NB4 (cell line): ENCODE measurements around the gene BPGM.

Experiments used
- DNase-seq: peaks from one replicate; pipeline ENCODE4 v3.0.0; 2010; ENCODE audit warnings: low read depth
- H3K4me3 ChIP-seq: one replicate; pipeline ENCODE4 v1.5.1; 2011; ENCODE audit warnings: mild to moderate bottlenecking, low read depth, low read length, moderate library complexity
- MAX ChIP-seq: IDR thresholded peaks from 2 replicates; pipeline ENCODE4 v1.6.1; 2011; ENCODE audit warnings: low read depth, low read length
- MYC ChIP-seq: IDR thresholded peaks from 2 replicates; pipeline ENCODE4 v1.6.1; 2011; ENCODE audit warnings: low read depth, low read length
- POLR2A ChIP-seq: IDR thresholded peaks from 2 replicates; pipeline ENCODE4 v1.6.1; 2011; ENCODE audit warnings: mild to moderate bottlenecking; ENCODE audit not compliant: insufficient read length; ENCODE audit errors: extremely low read depth
- TF ChIP-seq, protein P1 (sequence below): IDR thresholded peaks from one replicate; pipeline ENCODE4 v1.5.1; 2012; ENCODE audit warnings: low read depth, low read length

Gene BPGM

DNA sequence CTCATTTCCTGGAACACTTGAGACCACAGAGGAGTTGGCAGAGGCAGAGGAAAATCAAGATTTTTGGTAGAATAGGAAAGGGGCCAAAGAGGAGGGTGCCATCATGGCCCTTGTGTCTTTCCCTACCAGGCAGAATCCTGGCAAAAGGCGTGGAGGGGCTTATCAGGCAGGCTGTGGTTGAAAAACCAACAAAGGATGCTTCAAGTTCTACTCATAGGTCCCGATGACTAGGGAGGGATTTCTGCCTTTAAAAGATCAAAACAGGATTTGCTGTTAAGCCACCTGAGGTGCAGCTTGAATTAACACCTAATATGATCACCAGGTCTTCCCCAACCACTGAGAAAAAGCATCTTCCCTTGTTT is 45.7 kb downstream of the BPGM start:
- no peak overlapping the region for H3K4me3 ChIP-seq
- TF ChIP-seq MYC (no peak), MAX (no peak), POLR2A (no peak)
- TF ChIP-seq, protein P1, sequence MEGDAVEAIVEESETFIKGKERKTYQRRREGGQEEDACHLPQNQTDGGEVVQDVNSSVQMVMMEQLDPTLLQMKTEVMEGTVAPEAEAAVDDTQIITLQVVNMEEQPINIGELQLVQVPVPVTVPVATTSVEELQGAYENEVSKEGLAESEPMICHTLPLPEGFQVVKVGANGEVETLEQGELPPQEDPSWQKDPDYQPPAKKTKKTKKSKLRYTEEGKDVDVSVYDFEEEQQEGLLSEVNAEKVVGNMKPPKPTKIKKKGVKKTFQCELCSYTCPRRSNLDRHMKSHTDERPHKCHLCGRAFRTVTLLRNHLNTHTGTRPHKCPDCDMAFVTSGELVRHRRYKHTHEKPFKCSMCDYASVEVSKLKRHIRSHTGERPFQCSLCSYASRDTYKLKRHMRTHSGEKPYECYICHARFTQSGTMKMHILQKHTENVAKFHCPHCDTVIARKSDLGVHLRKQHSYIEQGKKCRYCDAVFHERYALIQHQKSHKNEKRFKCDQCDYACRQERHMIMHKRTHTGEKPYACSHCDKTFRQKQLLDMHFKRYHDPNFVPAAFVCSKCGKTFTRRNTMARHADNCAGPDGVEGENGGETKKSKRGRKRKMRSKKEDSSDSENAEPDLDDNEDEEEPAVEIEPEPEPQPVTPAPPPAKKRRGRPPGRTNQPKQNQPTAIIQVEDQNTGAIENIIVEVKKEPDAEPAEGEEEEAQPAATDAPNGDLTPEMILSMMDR: no peak
- DNase-seq: no peak

- H3K4me3 ChIP-seq: no peak overlapping the region
- TF ChIP-seq, protein P1: no peak
- TF ChIP-seq MAX (no peak), POLR2A (no peak)
- no peak for DNase-seq
Measured at GRCh38 chr7:134693256-134693655, 46.6 kb downstream of the BPGM start.

DNA sequence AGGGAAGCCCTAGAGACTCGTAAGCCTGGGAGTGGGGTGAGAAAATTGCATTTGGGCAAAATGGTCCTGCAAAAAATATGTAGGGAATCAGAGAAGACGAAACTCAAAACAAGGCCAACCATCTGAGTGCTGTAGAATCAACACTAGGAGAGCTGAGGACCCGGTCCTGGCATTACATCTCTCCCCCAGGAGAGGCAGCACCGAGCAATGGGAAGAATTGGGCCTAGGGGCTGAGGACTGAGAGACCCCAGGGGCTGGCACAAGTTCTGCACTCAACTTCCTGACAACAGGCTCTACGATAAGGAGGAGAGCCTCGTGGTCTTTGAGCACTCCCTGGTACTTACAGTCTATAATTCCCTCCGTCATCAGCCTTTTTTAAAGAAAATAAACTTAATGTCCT is 47.6 kb downstream of the BPGM start:
- H3K4me3 ChIP-seq: no peak overlapping the region
- TF ChIP-seq, protein P1: peak; percentile 56
- no peak for TF ChIP-seq POLR2A
- no peak for TF ChIP-seq MYC
- no peak for DNase-seq

- no peak overlapping the region for H3K4me3 ChIP-seq
- TF ChIP-seq MAX (no peak), MYC (no peak), POLR2A (no peak)
- TF ChIP-seq, protein P1: no peak
- no peak for DNase-seq
Measured at GRCh38 chr7:134694767-134695166, 48.1 kb downstream of the BPGM start.

DNA sequence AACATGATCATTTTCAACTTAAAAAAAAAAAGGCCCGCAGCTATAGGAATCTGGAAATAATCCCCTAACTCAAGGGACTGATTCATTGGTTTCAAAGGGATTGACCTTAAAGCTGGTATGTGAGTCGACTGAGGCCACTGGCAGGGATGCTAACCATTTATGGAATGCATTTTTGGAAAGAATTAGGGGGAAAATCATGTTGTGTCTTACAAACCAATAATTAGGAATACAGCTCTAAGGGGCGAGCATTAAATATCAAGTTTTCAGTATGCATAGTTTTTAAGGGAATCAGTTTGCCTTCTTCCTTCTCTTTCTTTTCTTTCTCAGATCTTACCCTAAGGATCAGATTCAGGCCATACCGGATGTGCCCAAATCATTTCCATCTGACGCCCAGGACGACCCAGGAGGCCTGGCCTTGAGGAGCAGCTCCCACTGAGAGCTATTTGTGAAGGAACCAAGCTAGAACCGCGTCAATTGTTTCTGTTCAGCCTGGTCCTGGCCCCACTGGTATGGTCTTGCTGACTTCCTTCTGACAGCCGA is 48.7 kb downstream of the BPGM start:
- no peak overlapping the region for H3K4me3 ChIP-seq
- DNase-seq: no peak
- TF ChIP-seq MAX (no peak), MYC (no peak), POLR2A (no peak)
- TF ChIP-seq, protein P1: no peak

GRCh38 chr7:134696261-134696660 is 49.6 kb downstream of the BPGM start:
- H3K4me3 ChIP-seq: no peak overlapping the region
- DNase-seq: no peak
- TF ChIP-seq MAX (no peak), POLR2A (no peak), MYC (no peak)
- TF ChIP-seq, protein P1: no peak
